RPMI7951 (cell line): ENCODE data around the gene MTHFSD. TPM values are rescaled to one million over a fixed set of nuclear protein-coding genes. Genes with fewer than 3 reads are reported as not detected.

Experiments
- DNase-seq: peaks from one replicate; pipeline ENCODE4 v3.0.0-alpha.2; 2012; ENCODE audit warnings: low read depth
- total RNA-seq: library from RNA; depleted of rRNA; stranded (reverse); fragments of >200 nt; shearing (Covaris generic); gene quantifications from 2 replicates; pipeline ENCODE4 v1.2.3, GENCODE V29; 2014

Gene MTHFSD
- total RNA-seq, 1 experiment from 2014 or later, result 8.8 TPM

DNA sequence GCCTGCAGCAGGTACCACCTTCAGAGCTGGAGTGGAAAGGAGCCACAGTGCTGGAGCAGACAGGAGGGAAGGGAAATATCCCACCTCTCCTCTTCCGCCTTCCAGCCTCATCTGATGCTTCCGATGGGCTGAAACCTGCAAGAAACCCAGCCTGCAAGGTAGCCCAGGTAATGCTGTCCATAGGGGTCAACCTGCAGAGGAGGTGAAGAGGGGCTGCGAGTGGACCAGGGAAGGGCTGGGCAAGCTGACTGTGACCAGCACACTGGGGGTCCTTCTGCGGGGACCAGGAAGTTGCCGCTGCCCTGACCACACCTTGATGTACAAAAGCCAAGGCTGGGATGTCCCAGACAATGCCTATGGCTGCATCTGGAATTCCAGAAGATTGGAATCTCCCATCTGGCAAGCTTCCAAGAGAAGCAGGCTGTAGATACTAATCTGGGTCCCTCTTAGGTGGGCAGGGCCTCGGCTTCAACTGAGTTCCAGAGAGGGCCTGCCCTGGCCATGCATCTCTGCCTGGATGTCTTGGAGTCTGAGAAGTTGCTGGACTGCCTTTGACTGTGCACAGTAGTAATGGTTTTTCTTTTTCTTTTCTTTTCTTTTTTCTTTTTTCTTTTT, 29.1 kb upstream of the MTHFSD start:
- peak; percentile 77 for DNase-seq

DNA sequence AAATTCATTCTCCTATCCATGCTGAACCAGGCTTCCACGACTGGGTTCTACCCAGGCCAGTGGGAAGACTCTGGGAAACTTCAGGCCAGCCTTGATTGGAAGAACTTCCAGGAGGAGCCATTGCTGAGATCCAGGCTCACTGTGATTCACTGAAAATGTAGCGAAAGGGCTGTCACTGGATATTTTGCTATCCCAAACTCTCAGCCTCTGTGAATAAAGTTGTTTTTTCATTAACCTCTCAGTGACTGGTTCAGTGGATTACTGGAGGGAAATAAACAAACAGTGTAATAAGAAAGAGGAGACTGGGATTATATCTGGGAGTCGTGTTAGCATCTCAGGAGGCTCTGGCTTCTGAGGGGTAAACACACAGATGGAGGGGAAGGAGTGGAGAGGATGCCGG, 26.4 kb upstream of the MTHFSD start:
- no peak for DNase-seq

DNA sequence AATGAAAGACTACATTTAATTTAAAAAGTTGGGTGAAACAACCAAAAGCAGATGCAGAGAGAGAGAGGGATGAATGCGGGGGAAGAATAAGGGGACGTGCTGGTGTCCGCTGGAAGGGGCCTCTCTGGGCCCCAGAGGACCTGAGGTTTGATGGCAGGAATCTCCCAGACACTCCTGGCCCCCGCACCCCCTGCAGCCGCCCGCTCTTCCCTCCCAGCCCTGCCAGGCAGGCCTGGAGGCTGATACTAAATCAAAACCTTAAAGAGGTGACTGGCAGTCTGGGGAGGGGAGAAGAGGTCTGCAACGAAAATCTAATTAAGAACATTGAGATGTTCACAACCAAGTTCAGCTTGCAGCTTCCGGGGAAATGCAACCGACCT, 25.7 kb upstream of the MTHFSD start:
- DNase-seq, result no peak

DNA sequence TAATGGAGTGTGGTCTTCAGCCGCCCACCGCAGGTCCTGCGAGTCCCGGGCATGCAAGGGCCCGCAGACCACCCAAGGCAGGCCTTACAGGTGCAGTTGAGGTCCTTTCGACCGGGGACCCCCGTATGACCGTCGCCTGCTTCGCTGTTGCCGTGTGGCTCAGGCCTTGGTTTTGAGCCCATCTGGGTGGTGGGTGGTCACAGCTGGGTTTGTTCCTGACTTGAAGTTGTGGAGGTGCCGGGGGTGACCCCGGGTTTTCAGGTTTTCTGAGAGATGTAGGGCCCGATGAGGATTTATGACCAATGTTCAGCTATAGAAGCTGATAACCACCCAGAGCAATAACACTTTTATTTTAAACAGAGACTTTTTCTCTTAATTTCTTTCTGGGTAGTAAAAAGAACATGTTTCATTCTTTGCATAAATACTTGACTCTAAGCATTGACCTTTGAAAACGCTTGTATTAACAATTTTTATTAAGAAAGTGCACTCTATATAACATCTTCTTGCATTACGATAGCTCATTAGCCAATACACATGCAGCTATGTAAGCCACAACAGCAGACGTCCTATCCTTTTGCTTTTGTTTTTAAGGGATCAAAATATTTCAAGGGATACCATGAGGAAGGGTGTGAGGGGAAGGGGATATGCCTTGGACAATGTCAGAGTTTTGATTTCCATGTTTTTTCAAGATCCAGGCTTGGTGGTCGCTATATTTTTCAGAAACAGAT, 25.2 kb upstream of the MTHFSD start:
- DNase-seq, result no peak

DNA sequence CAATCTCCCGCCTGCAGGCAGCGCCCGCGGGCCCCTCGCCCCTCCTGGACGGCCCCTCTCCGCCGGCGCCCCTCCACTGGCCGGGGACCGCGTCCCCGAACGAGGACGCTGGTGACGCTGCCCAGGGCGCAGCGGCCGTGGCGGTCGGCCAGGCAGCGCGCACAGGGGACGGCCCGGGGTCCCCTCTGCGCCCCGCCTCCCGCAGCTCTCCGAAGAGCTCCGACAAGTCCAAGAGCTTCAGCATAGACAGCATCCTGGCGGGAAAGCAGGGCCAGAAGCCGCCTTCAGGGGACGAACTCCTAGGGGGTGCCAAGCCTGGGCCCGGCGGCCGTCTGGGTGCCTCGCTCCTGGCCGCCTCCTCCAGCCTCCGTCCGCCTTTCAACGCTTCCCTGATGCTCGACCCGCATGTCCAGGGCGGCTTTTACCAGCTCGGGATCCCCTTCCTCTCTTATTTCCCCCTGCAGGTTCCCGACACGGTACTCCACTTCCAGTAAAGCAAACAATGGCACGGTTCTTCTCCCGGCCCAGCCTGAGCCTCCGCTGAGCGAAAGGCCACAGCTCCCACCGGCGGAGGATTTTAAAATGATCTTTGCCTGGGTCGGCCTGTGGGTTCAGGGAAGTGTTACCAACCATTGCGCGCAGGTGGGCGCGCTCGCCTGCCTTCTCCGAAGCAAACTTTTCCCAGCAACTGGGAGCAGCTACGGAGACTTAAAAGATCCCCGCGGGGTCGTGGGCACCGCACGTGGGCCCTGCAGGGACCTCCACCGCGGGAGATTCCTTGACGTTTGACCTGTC, 24.4 kb upstream of the MTHFSD start:
- DNase-seq, result peak; percentile 60

DNA sequence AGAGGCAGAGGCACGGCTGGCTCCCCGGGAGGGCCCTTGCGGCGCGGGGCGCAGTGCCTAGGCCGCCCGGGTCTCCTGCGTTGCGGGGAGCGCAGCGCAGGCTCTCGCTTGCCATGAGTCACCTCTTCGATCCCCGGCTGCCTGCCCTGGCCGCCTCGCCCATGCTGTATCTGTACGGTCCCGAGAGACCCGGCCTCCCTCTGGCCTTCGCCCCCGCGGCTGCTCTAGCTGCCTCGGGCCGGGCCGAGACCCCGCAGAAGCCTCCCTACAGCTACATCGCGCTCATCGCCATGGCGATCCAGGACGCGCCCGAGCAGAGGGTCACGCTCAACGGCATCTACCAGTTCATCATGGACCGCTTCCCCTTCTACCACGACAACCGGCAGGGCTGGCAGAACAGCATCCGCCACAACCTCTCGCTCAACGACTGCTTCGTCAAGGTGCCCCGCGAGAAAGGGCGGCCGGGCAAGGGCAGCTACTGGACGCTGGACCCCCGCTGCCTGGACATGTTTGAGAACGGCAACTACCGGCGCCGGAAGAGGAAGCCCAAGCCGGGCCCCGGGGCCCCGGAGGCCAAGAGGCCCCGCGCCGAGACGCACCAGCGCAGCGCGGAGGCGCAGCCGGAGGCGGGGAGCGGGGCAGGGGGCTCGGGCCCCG, 23.7 kb upstream of the MTHFSD start:
- DNase-seq, result peak; percentile 78

DNA sequence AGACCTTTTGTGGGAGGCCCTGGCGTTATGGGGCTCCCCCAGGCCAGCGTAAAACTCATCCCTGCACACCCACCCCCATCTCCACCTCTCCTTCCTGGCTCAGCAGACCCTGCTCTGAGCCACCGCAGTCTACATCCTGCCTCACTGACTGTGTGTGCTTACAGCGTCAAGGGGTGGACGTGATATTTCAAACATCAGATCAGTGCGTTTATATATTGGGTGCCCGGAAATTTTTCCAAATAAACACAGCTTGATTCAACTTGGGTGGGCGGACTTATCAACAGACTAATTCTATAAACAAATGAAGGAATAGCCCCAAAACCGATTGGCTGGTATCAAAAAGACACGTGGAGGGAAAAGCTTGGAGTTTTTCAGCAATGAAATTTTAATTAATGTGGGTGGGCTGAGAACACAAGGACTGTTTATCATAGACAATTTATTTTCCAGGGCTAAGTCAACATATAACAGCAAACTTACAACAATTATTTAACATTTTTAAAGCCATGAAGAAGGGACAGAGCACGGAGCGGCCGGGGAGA, 23.1 kb upstream of the MTHFSD start, which contains the start of gene FOXL1:
Gene FOXL1, plus strand, starts transcription at position 489 of the 539 bp plus-strand sequence. CDS start 175 bp downstream, outside the sequence.
- no peak for DNase-seq

DNA sequence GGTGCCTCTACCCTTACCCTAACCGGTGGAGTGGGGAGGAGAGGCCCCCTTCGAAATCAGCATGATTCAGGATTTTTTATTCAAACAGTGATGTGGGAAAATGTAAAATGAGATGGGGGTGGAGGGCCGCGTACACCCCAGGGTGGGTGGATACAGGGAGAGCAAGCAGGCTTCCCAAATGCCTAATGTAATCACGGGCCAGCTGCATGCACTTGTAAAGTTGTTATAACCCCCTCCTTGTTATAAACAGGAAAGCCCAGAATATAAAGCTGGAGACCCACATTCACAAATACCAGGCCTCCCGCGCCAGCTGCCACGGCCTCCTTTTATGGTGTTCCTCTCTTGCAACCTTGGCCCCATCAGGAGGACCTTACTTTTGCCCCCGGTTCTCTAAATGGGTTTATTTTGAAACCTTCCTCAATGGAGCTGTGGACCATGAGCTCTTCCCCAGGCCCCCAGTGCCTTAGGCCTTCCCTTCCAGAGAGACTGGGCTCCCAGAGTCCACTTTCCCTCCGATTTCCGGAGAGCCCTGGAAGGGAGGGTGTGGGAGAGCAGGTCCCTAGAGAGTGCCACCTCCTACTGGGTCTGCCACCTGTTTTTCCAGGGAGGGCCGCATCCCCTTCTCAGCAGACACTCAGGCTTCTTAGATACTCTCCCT, 22.4 kb upstream of the MTHFSD start:
- no peak for DNase-seq

DNA sequence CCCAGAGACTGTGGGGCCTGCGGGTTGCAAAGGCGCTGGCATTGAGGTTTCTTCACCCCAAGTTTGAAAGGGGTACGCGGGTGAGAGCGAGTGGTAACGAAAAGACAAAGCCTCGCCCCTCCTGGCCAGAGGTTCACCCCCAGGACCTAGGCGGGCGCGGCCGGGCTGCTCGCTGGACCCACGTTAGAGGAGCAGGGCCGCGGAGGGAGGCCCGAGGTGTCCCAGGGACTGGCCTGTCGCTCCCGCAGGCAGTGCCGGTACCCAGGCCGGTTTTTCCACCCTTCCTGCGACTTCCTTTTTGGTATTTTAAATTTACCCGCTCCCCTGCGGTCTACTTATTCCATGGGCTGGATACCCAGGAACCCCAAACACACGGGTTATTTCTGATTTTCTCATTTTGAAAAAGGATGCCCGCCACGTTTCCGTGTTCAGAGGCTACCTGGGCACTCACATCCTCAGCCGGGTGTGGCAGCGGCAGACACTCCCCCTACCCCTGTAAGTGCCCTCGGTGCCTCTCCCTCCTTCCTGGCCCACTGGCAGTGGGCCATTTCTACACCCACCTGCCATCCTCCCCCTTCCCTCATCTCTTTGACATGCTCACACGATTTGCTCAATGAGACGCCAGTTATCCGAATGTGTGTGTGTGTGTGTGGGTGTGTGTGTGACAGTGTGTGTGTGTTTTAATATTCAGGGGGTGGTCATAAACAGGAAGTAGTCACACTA, 21.7 kb upstream of the MTHFSD start:
- no peak for DNase-seq

DNA sequence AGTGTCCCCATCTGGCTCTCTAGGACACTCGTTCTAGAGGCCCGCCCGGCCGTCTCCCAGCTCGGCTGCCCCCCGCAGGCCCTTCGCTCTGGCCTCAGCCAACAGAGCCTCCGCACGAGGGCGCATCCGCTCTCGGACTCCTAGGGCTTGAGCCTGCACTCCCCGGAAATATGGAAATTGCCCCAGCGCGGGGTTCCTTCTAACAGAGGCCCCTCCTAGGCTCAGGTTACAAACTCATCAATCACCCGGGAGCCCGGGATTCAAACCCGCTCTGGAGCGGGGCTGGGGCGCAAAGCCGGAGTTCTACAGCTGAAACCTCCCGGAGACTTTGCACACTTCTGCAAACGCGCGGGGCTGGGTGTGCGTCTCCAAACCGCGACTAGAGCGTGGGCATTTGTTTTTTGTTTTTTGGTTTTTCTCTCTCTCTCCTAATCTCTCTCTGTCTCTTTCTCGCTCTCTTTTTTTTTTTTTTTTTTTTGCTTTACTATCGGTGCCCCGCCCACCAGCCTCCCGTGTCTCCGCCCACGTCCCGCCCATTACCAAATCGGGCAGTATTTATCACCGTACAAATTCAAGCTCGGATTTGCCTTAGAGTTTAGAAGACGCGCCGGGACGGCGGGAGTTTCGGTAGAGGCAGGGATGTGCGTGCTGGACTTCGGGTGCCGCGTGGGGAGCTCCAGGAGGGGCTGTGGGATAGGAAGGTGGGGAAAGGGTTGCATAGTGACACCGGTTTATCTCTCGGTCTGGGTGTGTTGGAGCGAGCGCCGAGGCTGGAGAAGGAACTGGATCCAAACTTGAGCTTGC, 20.9 kb upstream of the MTHFSD start:
- peak; percentile 96 for DNase-seq

DNA sequence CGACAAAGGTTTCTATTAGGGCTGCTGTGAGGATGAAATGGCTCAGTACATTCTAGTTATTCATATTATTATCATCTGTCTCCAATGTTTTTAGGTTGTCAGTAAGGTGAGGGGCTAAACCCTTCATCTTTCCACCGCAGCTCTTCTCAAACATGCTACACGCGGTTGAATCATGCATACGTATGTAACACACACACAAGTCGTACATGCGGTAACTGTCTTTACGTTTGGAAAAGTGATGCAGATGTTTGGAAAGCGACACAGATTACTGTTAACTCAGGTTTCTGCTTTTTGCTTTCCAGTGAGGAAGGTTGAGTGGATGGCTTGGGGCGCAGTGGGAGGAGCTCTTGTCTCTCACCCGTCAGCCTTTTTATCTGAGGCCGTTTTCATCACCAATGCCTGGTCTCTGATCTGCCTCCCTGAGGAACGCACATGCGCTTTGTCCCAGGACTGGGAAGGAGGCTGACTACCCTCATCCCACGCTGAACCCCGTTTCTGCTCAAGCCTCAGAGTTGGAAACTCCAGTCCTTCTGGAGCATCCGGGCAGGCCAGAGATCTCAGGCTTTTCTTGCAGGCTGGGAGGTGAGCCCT, 20.2 kb upstream of the MTHFSD start:
- DNase-seq, result no peak

DNA sequence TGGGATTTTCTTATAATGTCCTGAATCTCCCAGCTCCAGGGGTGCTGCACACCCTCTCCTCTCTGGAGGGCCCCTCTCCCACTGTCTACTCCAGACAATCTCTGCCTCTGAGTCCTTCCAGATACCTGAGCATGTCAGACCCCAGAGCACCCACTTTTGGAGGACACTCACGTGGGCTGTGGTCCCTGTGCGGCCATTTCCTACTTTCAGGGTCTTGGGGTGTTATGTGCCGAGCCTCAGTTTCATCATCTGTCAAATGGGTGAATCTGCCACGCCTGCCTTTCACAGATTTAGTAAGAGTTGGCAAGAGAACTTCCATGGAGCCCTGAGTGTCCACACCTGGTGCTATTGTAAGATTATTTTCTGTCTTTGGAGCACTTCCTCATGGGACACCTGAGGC, 19.6 kb upstream of the MTHFSD start:
- no peak for DNase-seq

DNA sequence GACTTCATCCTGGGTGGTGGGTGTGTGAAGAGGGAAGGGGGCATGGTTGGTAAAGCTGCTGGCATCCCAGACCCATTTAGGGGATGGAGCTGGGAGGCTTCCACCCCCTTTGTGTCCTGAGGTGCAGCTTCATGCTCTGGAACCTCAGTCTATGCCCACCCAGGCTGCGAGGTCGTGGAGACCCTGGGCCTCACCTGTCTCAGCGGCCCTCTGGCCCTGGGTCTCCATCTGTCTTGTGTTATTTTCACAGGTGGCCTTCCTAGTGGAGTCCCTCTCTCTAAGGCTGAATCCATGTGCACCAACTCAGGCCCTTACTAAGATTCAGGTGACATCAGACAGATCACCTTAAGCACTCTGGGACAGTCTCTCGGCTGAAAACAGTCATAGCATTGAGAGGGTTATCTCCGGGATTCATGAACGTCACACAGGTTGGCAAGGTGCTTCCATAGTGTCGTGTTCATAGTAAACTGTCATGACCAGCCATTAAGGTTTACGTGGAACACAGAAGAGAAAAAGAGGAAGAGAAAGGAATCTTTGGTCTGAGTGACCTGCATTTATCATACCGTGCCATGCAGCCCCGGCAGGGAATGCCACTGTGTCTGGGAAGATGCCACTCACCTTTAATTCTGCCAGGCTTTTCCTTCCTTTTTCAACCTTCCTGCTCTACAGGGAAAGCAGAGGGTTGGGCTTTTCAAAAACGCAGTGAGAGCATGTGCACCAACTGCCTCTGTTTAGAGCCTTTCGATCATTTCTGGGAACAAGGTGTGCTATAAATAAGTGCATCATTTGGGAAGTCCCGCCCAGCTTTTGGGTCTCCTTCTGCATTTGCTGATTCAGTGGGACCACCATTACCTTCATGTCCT, 18.8 kb upstream of the MTHFSD start:
- DNase-seq, result no peak

DNA sequence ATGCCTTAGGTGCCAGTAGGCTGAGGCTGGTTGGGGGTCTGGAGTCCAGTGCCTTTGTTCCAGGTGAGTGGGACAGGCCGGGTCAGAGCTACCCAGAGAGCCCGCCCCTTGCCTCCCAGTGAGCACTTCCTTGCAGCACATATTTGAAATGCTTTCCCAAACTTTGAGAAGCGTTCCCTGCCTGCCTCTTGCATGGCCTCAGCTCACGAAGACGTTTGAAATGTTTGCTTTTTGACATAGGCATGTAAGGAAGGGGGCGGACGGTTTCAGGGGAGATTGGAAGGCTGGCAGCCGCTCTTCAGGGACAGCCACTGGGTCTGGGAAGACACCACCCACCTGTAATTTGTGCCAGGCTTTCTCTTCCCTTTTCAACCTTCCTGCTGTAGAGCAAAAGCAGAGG, 18.2 kb upstream of the MTHFSD start:
- no peak for DNase-seq

DNA sequence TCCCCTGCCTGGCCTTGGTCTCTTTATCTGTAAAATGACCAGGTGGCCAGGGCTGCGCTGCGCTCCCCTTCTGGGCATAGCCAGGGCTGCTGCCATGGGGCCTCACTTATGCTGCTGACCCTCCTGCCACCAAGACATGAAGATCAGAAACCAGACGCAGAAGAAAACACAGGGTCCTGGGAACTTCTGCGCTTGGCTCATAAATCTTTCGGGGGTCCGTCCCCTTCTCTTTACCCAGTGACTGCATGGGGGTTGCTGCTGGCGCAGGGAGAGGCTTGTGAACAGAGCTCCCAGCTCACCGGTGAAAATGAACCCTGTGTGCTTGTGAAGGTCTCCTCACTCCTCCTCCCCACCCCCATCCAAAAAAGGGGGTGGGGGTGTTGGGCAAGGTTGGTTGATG, 17.6 kb upstream of the MTHFSD start:
- no peak for DNase-seq

DNA sequence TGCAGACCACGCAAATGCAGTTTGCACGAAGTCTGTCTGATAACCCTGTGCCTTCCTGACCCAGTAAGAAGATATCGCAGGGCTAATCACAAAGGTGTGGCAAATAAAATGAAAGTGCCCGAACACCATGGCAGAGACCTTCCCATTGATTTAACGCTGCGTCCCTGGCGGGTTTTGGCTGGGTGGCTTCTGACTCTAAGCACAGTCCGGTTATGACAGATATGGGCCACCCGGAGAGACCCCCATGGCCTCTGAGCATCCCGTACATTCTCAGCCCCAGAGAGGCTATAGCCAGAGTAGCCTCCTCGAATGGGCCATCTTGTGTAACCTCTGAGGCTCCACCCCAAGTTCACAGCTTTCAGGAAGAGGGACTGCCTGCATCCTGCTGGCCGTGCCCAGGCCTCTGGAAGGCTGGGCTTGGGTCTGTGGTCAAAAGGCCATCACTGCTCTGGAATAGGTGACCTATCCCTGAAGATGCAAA, 17.0 kb upstream of the MTHFSD start:
- no peak for DNase-seq

DNA sequence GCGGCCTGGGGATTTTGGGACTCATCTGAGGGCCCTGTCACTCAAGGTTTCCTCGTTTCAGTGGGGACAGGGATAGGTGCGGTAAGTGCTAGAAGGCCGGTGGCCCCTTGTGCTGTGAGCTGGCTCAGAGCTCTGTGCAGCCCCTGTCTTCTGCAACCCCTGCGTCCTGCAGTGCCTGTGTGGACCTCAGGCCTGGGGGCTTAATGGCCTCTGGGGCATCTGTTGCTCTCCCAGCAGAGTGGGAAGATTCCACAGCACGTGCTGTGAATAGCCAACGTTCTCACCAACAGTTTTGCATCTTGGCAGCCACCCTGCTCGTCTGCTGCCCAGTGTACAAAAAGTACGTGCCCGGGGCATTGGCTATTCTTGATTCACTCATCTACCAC, 16.5 kb upstream of the MTHFSD start:
- no peak for DNase-seq
